Cardiac septum (tissue), 1 donor: ENCODE results near the gene KCNT2. TPM values are rescaled to one million over a fixed set of nuclear protein-coding genes. Genes with fewer than 3 reads are reported as not detected.
"Not testable (repeated sequence)": the region's sequence is repeated elsewhere in the genome, so short reads cannot be mapped to it uniquely, and the experiment has no call there.

Experiments
- DNase-seq: peaks from one replicate; pipeline ENCODE4 v3.0.0-alpha.2; 2020; ENCODE audit warnings: low spot score
- intact Hi-C: fragments of 100-400 bp; cut with DNase I; formaldehyde crosslinking; loops from one replicate; pipeline ENCODE4 v1.14.0; 2022
- total RNA-seq: library from RNA; stranded (reverse); fragmentation: NEBNext Ultra II Directional; extraction: Animal tissue kit (Norgen Biotek cat#: 25700); gene quantifications from one replicate; pipeline ENCODE4 v1.2.1, GENCODE V29; 2021
- donor health status: DM: no; HTN: no; CAD: no.

KCNT2 gene
- total RNA-seq, 1 donor from 2014 or later: 2.1 TPM

GRCh38 chr1:196531737-196532524 lies 76.3 kb downstream of the KCNT2 start:
- intact Hi-C loops: loop anchor here (10.0 kb wide), 1 partner anchor 123 kb away; the partner anchor contains the start of gene CFH
- DNase-seq: no peak

- no peak for DNase-seq
- intact Hi-C loops: no loop called here
These were observed 80.3 kb downstream of the KCNT2 start for GRCh38 chr1:196527919-196528318.

GRCh38 chr1:196522574-196523345 lies 85.5 kb downstream of the KCNT2 start:
- DNase-seq, intact Hi-C loops: not testable (repeated sequence)

- no peak for DNase-seq
- intact Hi-C loops: no loop called here
These were observed 91.0 kb downstream of the KCNT2 start for GRCh38 chr1:196517193-196517592.

GRCh38 chr1:196516373-196516772 lies 91.9 kb downstream of the KCNT2 start:
- DNase-seq: no peak
- intact Hi-C loops: no loop called here

- intact Hi-C loops: no loop called here
- DNase-seq: no peak
These were observed 92.3 kb downstream of the KCNT2 start for GRCh38 chr1:196515904-196516303.

- no peak for DNase-seq
- intact Hi-C loops: no loop called here
These were observed 94.4 kb downstream of the KCNT2 start for GRCh38 chr1:196513821-196514220.

GRCh38 chr1:196510451-196510850 lies 97.8 kb downstream of the KCNT2 start:
- DNase-seq: no peak
- intact Hi-C loops: no loop called here

GRCh38 chr1:196504224-196504623 lies 104.0 kb downstream of the KCNT2 start:
- DNase-seq, intact Hi-C loops: not testable (repeated sequence)

GRCh38 chr1:196502437-196502836 lies 105.8 kb downstream of the KCNT2 start:
- intact Hi-C loops: no loop called here

GRCh38 chr1:196501760-196502428 lies 106.3 kb downstream of the KCNT2 start:
- intact Hi-C loops: no loop called here
- DNase-seq: no peak

More at GRCh38 chr1:196502437-196502836, 105.8 kb downstream of the KCNT2 start:
- no peak for DNase-seq

- DNase-seq: no peak
- intact Hi-C loops: no loop called here
These were observed 110.4 kb downstream of the KCNT2 start for GRCh38 chr1:196497817-196498216.

- no peak for DNase-seq
- intact Hi-C loops: no loop called here
These were observed 113.5 kb downstream of the KCNT2 start for GRCh38 chr1:196494766-196495165.

- no peak for DNase-seq
- intact Hi-C loops: no loop called here
These were observed 114.4 kb downstream of the KCNT2 start for GRCh38 chr1:196493881-196494280.

- DNase-seq: no peak
- intact Hi-C loops: no loop called here
These were observed 119.7 kb downstream of the KCNT2 start for GRCh38 chr1:196488579-196488978.

GRCh38 chr1:196486346-196486745 lies 121.9 kb downstream of the KCNT2 start:
- intact Hi-C loops: no loop called here
- no peak for DNase-seq

- no peak for DNase-seq
- intact Hi-C loops: no loop called here
These were observed 126.6 kb downstream of the KCNT2 start for GRCh38 chr1:196481616-196482015.

GRCh38 chr1:196477262-196477661 lies 131.0 kb downstream of the KCNT2 start:
- DNase-seq: no peak
- intact Hi-C loops: no loop called here

GRCh38 chr1:196467230-196467925 lies 140.9 kb downstream of the KCNT2 start:
- DNase-seq: no peak
- intact Hi-C loops: no loop called here

- no peak for DNase-seq
- intact Hi-C loops: no loop called here
These were observed 141.6 kb downstream of the KCNT2 start for GRCh38 chr1:196466654-196467053.
